Adrenal gland (tissue), 12 donors: ENCODE results near the gene NPPC. TPM values are rescaled to one million over a fixed set of nuclear protein-coding genes. Genes with fewer than 3 reads are reported as not detected.
"Not testable (repeated sequence)": the region's sequence is repeated elsewhere in the genome, so short reads cannot be mapped to it uniquely, and the experiment has no call there.

Experiments used
- DNase-seq, 7 donors: peaks; one replicate each; pipeline ENCODE4 v3.0.0-alpha.2; 2019 to 2020
- H3K27ac ChIP-seq, 5 donors: fragments of 200-600 bp; sonication (generic) in 4 of 5; 1 replicate in 3 of 5; 2 replicates in 2 of 5; pipeline versions ENCODE4 v1.5.1 to v1.8.0; 2016 to 2020; ENCODE audit warnings: mild to moderate bottlenecking in 1 of 5
- H3K27me3 ChIP-seq: fragments of 200-600 bp; 2 replicates; pipeline ENCODE4 v1.8.0; 2021
- H3K36me3 ChIP-seq, 2 donors: fragments of 200-600 bp; replicated peaks in 1 of 2; 1 replicate in 1 of 2; 2 replicates in 1 of 2; pipeline versions ENCODE4 v1.5.1 to v1.8.0; 2018 to 2022
- H3K4me1 ChIP-seq, 2 donors: fragments of 200-600 bp; replicated peaks in 1 of 2; 1 replicate in 1 of 2; 2 replicates in 1 of 2; pipeline versions ENCODE4 v1.5.1 to v1.8.0; 2018 to 2021
- H3K4me3 ChIP-seq, 4 donors: fragments of 200-600 bp; sonication (generic) in 3 of 4; one replicate each; pipeline ENCODE4 v1.5.1; 2016 to 2018
- H3K9me3 ChIP-seq, 3 donors: fragments of 200-600 bp; sonication (generic) in 1 of 3; replicated peaks in 1 of 3; 1 replicate in 2 of 3; 2 replicates in 1 of 3; pipeline versions ENCODE4 v1.5.1 to v1.8.0; 2016 to 2021
- CTCF ChIP-seq, 6 experiments: fragments of 450-650 bp in 4 of 6; fragments of 200-600 bp in 2 of 6; sonication (generic) in 1 of 6; IDR thresholded peaks; 1 replicate in 5 of 6; 2 replicates in 1 of 6; pipeline versions ENCODE4 v1.5.1 to v1.8.0; 2016 to 2021; ENCODE audit warnings: antibody characterized with exemption in 6 of 6, mild to moderate bottlenecking in 2 of 6, moderate library complexity in 1 of 6
- POLR2A ChIP-seq, 2 donors: fragments of 450-650 bp; IDR thresholded peaks; one replicate each; pipeline ENCODE4 v1.6.1; 2017; ENCODE audit warnings: antibody characterized with exemption in 2 of 2, mild to moderate bottlenecking in 2 of 2, moderate library complexity in 1 of 2
- WGBS, 4 donors: extraction: QIAGEN DNeasy Blood & Tissue Kit in 2 of 4; methylation state at CpG; one replicate each; pipeline versions ENCODE4 v1.1.5 to v1.1.7; 2013 to 2017; 5-methylcytosine and 5-hydroxymethylcytosine counted together
- intact Hi-C, 2 donors: fragments of 100-400 bp; cut with DNase I; formaldehyde crosslinking; loops; one replicate each; pipeline versions ENCODE4 v1.14.1 to v1.15.0; 2022 to 2023
- polyA plus RNA-seq, 3 donors: library from polyadenylated mRNA; stranded (reverse); fragments of 200-250 nt in 2 of 3; fragments of 350-450 nt in 1 of 3; fragmentation: Illumina TruSeq in 1 of 3; extraction: RNeasy Lipid Tissue Mini Kit (QIAGEN cat#74804) in 1 of 3; gene quantifications; one replicate each; pipeline ENCODE4 v1.2.3, GENCODE V29; 2013 to 2014
- total RNA-seq, 9 donors: library from RNA; depleted of rRNA in 4 of 9; stranded (reverse); fragments of >200 nt in 4 of 9; fragments of 120-200 nt in 1 of 9; fragmentation: NEBNext Ultra II Directional in 1 of 9; extraction: Animal tissue kit (Norgen Biotek cat#: 25700) in 1 of 9; gene quantifications; one replicate each; pipeline versions ENCODE4 v1.1.0 to v1.2.4, GENCODE V29; 2013 to 2023
- donor health status: healthy with polysubstance abuse.
- donor health status: Bipolar disorder and iron deficiency.
- donor health status: DM: yes; HTN: yes; CAD: no.
- donor health status: DM: no; HTN: no; CAD: no.
- donor health status: DM: no; HTN: no; CAD: no.
- donor health status: DM: yes; HTN: yes; CAD: no.

The NPPC gene
- total and polyA plus RNA-seq, 12 donors = 0.13 to 0.74 (median 0.17) TPM; not detected in 9

- intact Hi-C loops = no loop called here
- TF ChIP-seq CTCF (IDR thresholded peaks at IDR 0.05) = no peak
- no peak for TF ChIP-seq POLR2A (IDR thresholded peaks at IDR 0.05)
- 77 to 88% (median 84%) methylated on average over 4 to 6 of the region's 6 CpGs for WGBS, 4 donors
- no peak overlapping the region for H3K27ac ChIP-seq
- no peaks in the 10 kb centered on the region for H3K27me3 ChIP-seq
- H3K36me3 ChIP-seq = no peaks in the 10 kb centered on the region
- no peak for DNase-seq
- H3K9me3 ChIP-seq = no peaks in the 10 kb centered on the region
- H3K4me1 ChIP-seq = no peaks in the 10 kb centered on the region
- H3K4me3 ChIP-seq = no peak overlapping the region
Measured at GRCh38 chr2:231910771-231911170, 15.4 kb downstream of the NPPC start.

- H3K4me1 ChIP-seq, intact Hi-C loops, H3K27ac ChIP-seq, DNase-seq, H3K27me3 ChIP-seq, H3K4me3 ChIP-seq, H3K9me3 ChIP-seq, H3K36me3 ChIP-seq: not testable (repeated sequence)
- WGBS, 4 donors = 87 to 91% (median 89%) methylated on average over 6 to 7 of the region's 7 CpGs
Measured at GRCh38 chr2:231910161-231910560, 16.0 kb downstream of the NPPC start.

- Histone ChIP-seq H3K9me3 (no peaks in the 10 kb centered on the region), H3K27me3 (no peaks in the 10 kb centered on the region), H3K4me1 (no peaks in the 10 kb centered on the region), H3K4me3 (no peak overlapping the region), H3K36me3 (no peaks in the 10 kb centered on the region), H3K27ac (no peak overlapping the region)
- TF ChIP-seq POLR2A (IDR thresholded peaks at IDR 0.05) (no peak), CTCF (IDR thresholded peaks at IDR 0.05) (no peak)
- DNase-seq = no peak
- 54 to 63% (median 61%) methylated on average over 5 of the region's 5 CpGs for WGBS, 4 donors
- intact Hi-C loops = loop anchor here in 1 of 2 donors (5.0 to 10.0 kb wide), 2 partner anchors 418 to 615 kb away; partner anchors contain the start of genes CHRND and PRSS56
Measured at GRCh38 chr2:231909631-231910030, 16.6 kb downstream of the NPPC start.

- no peak for DNase-seq
- intact Hi-C loops = loop anchor here in 1 of 2 donors (5.0 to 10.0 kb wide), 2 partner anchors 419 to 616 kb away; partner anchors contain the start of genes CHRND and PRSS56
- H3K27me3 ChIP-seq = no peaks in the 10 kb centered on the region
- H3K9me3 ChIP-seq = no peaks in the 10 kb centered on the region
- WGBS, 4 donors = 84 to 90% (median 89%) methylated on average over 8 of the region's 8 CpGs
- no peaks in the 10 kb centered on the region for H3K36me3 ChIP-seq
- TF ChIP-seq CTCF (IDR thresholded peaks at IDR 0.05) (no peak), POLR2A (IDR thresholded peaks at IDR 0.05) (no peak)
- H3K4me1 ChIP-seq = no peaks in the 10 kb centered on the region
- H3K4me3 ChIP-seq = no peak overlapping the region
- no peak overlapping the region for H3K27ac ChIP-seq
Measured at GRCh38 chr2:231908584-231908983, 17.6 kb downstream of the NPPC start.

GRCh38 chr2:231907765-231908164 is 18.4 kb downstream of the NPPC start:
- H3K36me3 ChIP-seq = no peaks in the 10 kb centered on the region
- TF ChIP-seq POLR2A (IDR thresholded peaks at IDR 0.05) (no peak), CTCF (IDR thresholded peaks at IDR 0.05) (no peak)
- DNase-seq = no peak
- intact Hi-C loops = loop anchor here in 1 of 2 donors (5.0 to 10.0 kb wide), 2 partner anchors 420 to 617 kb away; partner anchors contain the start of genes CHRND and PRSS56
- no peak overlapping the region for H3K27ac ChIP-seq
- H3K4me1 ChIP-seq = no peaks in the 10 kb centered on the region
- H3K9me3 ChIP-seq = no peaks in the 10 kb centered on the region
- WGBS, 4 donors = 88 to 93% (median 91%) methylated on average over 8 of the region's 8 CpGs
- no peak overlapping the region for H3K4me3 ChIP-seq
- no peaks in the 10 kb centered on the region for H3K27me3 ChIP-seq
